IMR-90 (cell line): ENCODE measurements around the gene TOR4A. TPM values are rescaled to one million over a fixed set of nuclear protein-coding genes. Genes with fewer than 3 reads are reported as not detected.

ENCODE experiments used
- ATAC-seq: fragments of 200-7000 bp; cut with Tn5 transposase; 2 replicates; pipeline ENCODE4 v1.9.1; 2020; ENCODE audit warnings: low read depth, mild to moderate bottlenecking, moderate library complexity
- BruUV-seq: library from RNA; stranded (reverse); fragments of 400-500 nt; replicated peaks from 2 replicates; lab custom pipeline; 2021; lab: Mats Ljungman, UMichigan
- CTCF ChIA-PET: fragments of 300-600 bp; formaldehyde crosslinking; extraction: SDS; loops from one replicate; lab custom pipeline; 2021; ENCODE audit warnings: antibody characterized with exemption; lab: Yijun Ruan, JAX
- POLR2A ChIA-PET: fragments of 300-600 bp; sonication (Branson Sonifier 250); formaldehyde crosslinking; loops from one replicate; lab custom pipeline; 2022; ENCODE audit warnings: antibody characterized with exemption; ENCODE audit not compliant: unreplicated experiment; lab: Charles Lee
- DNase-seq: peaks from one replicate; pipeline ENCODE4 v3.0.0; 2013
- H2AFZ ChIP-seq: replicated peaks from 2 replicates; pipeline ENCODE3; 2013; ENCODE audit warnings: low read length, mild to moderate bottlenecking; ENCODE audit not compliant: poor library complexity
- H2AK5ac ChIP-seq: 2 replicates; pipeline ENCODE4 v1.6.1; 2013; ENCODE audit warnings: low read depth, low read length, inconsistent platforms
- H2AK9ac ChIP-seq: replicated peaks from 2 replicates; pipeline ENCODE3; 2013; ENCODE audit warnings: mild to moderate bottlenecking, low read depth, low read length, moderate library complexity; ENCODE audit not compliant: poor library complexity
- H2BK120ac ChIP-seq: 2 replicates; pipeline ENCODE4 v1.6.1; 2013; ENCODE audit warnings: low read depth, low read length, inconsistent platforms
- H2BK15ac ChIP-seq: 3 replicates; pipeline ENCODE4 v1.6.1; 2013; ENCODE audit warnings: low read depth, low read length, inconsistent platforms
- H2BK20ac ChIP-seq: 2 replicates; pipeline ENCODE4 v1.6.1; 2013; ENCODE audit warnings: low read depth, mild to moderate bottlenecking, inconsistent platforms, low read length, moderate library complexity
- H2BK5ac ChIP-seq: 2 replicates; pipeline ENCODE4 v1.6.1; 2013; ENCODE audit warnings: mild to moderate bottlenecking, low read depth, low read length, inconsistent platforms; ENCODE audit not compliant: poor library complexity, severe bottlenecking
- H3K14ac ChIP-seq: replicated peaks from 2 replicates; pipeline ENCODE4 v1.6.1; 2013; ENCODE audit warnings: low read depth, low read length, inconsistent platforms
- H3K18ac ChIP-seq: 2 replicates; pipeline ENCODE4 v1.6.1; 2013; ENCODE audit warnings: low read depth, low read length, control low read depth
- H3K23ac ChIP-seq: 2 replicates; pipeline ENCODE4 v1.6.1; 2013; ENCODE audit warnings: low read depth, low read length, inconsistent platforms
- H3K27ac ChIP-seq: 2 replicates; pipeline ENCODE4 v1.5.1; 2013; ENCODE audit warnings: mild to moderate bottlenecking, control low read depth, low read length; ENCODE audit not compliant: insufficient read depth
- H3K27me3 ChIP-seq: 2 replicates; pipeline ENCODE4 v1.6.1; 2013; ENCODE audit warnings: low read length; ENCODE audit not compliant: control insufficient read depth, insufficient read depth
- H3K36me3 ChIP-seq: 2 replicates; pipeline ENCODE4 v1.6.1; 2013; ENCODE audit warnings: low read length, mixed read lengths; ENCODE audit not compliant: control insufficient read depth, insufficient read depth
- H3K4ac ChIP-seq: 2 replicates; pipeline ENCODE4 v1.6.1; 2013; ENCODE audit warnings: low read depth, low read length, inconsistent platforms
- H3K4me1 ChIP-seq: 2 replicates; pipeline ENCODE4 v1.6.1; 2013; ENCODE audit warnings: low read length, mixed read lengths; ENCODE audit not compliant: control insufficient read depth, insufficient read depth
- H3K4me2 ChIP-seq: 2 replicates; pipeline ENCODE4 v1.6.1; 2013; ENCODE audit warnings: low read depth, mild to moderate bottlenecking, control low read depth, low read length, moderate library complexity
- H3K4me3 ChIP-seq: 2 replicates; pipeline ENCODE4 v1.5.1; 2013; ENCODE audit warnings: low read depth, mild to moderate bottlenecking, control low read depth, low read length, moderate library complexity; ENCODE audit not compliant: insufficient read depth
- H3K56ac ChIP-seq: 2 replicates; pipeline ENCODE4 v1.6.1; 2013; ENCODE audit warnings: low read length, inconsistent platforms; ENCODE audit not compliant: insufficient read depth; ENCODE audit errors: extremely low read depth
- H3K79me1 ChIP-seq, 2 experiments: 2 replicates each; pipeline ENCODE4 v1.6.1; 2013; ENCODE audit warnings: low read length in 2 of 2, inconsistent platforms in 1 of 2, low read depth in 1 of 2
- H3K9ac ChIP-seq: 2 replicates; pipeline ENCODE4 v1.6.1; 2013; ENCODE audit warnings: low read depth, low read length, control low read depth
- H3K9me1 ChIP-seq: 2 replicates; pipeline ENCODE4 v1.6.1; 2013; ENCODE audit warnings: low read length, inconsistent platforms; ENCODE audit not compliant: insufficient read depth
- H3K9me3 ChIP-seq: 2 replicates; pipeline ENCODE4 v1.6.1; 2013; ENCODE audit warnings: low read length; ENCODE audit not compliant: control insufficient read depth, insufficient read depth
- H4K20me1 ChIP-seq: 2 replicates; pipeline ENCODE4 v1.6.1; 2013; ENCODE audit warnings: low read length, inconsistent platforms; ENCODE audit not compliant: insufficient read depth
- H4K5ac ChIP-seq: 2 replicates; pipeline ENCODE4 v1.6.1; 2013; ENCODE audit warnings: mild to moderate bottlenecking, low read depth, low read length, control low read depth
- H4K8ac ChIP-seq, 2 experiments: 2 replicates each; pipeline ENCODE4 v1.6.1; 2013; ENCODE audit warnings: low read depth in 2 of 2, low read length in 2 of 2, control low read depth in 1 of 2, inconsistent platforms in 1 of 2
- H4K91ac ChIP-seq: 2 replicates; pipeline ENCODE4 v1.6.1; 2013; ENCODE audit warnings: low read depth, low read length, inconsistent platforms; ENCODE audit not compliant: insufficient read depth
- CHD1 ChIP-seq: IDR thresholded peaks from 2 replicates; pipeline ENCODE4 v1.6.1; 2012; ENCODE audit warnings: low read depth, low read length, improper control_type of control experiment
- CTCF ChIP-seq: conservative IDR thresholded peaks from 2 replicates; pipeline ENCODE4 v1.5.1; 2012; ENCODE audit warnings: mild to moderate bottlenecking, low read depth, low read length, improper control_type of control experiment
- MAFK ChIP-seq: IDR thresholded peaks from 2 replicates; pipeline ENCODE4 v1.6.1; 2012; ENCODE audit warnings: low read depth, low read length, improper control_type of control experiment
- MAZ ChIP-seq: IDR thresholded peaks from 2 replicates; pipeline ENCODE4 v1.6.1; 2012; ENCODE audit warnings: low read depth, mild to moderate bottlenecking, low read length, improper control_type of control experiment, moderate library complexity, borderline replicate concordance
- MXI1 ChIP-seq: IDR thresholded peaks from 2 replicates; pipeline ENCODE4 v1.6.1; 2012; ENCODE audit warnings: low read depth, mild to moderate bottlenecking, low read length, moderate library complexity, borderline replicate concordance
- NFE2L2 ChIP-seq: fragments of 150-350 bp; IDR thresholded peaks from 2 replicates; pipeline ENCODE4 v1.6.1; 2016; ENCODE audit warnings: low read depth, mild to moderate bottlenecking, low read length
- POLR2A ChIP-seq: IDR thresholded peaks from 2 replicates; pipeline ENCODE4 v1.6.1; 2012; ENCODE audit warnings: mild to moderate bottlenecking, low read depth, low read length
- RAD21 ChIP-seq: IDR thresholded peaks from 2 replicates; pipeline ENCODE4 v1.6.1; 2012; ENCODE audit warnings: low read length, improper control_type of control experiment
- RCOR1 ChIP-seq: IDR thresholded peaks from 2 replicates; pipeline ENCODE4 v1.6.1; 2012; ENCODE audit warnings: mild to moderate bottlenecking, low read length, improper control_type of control experiment; ENCODE audit not compliant: insufficient replicate concordance
- WGBS, 2 experiments: methylation state at CpG; one replicate each; pipeline versions ENCODE4 v1.1.5 to v1.1.7; 2013; ENCODE audit warnings: missing lambda C conversion rate in 2 of 2; ENCODE audit not compliant: insufficient read length in 1 of 2; ENCODE audit errors: extremely low coverage in 2 of 2; 5-methylcytosine and 5-hydroxymethylcytosine counted together
- dilution Hi-C: fragments of 300-500 bp; cut with HindIII; formaldehyde crosslinking; loops from one replicate; pipeline ENCODE4 v1.14.3; 2018; ENCODE audit warnings: low sequenced_read_pairs; ENCODE audit not compliant: unreplicated experiment
- in situ Hi-C: fragments of 300-500 bp; cut with MboI; formaldehyde crosslinking; loops from 3 replicates; pipeline ENCODE4 v1.14.3; 2019; ENCODE audit warnings: low sequenced_read_pairs, inconsistent platforms, mixed read lengths
- intact Hi-C: fragments of 100-400 bp; cut with micrococcal nuclease; formaldehyde crosslinking; loops from 2 replicates; pipeline ENCODE4 v1.10.0; 2022
- polyA plus RNA-seq, 3 experiments: library from polyadenylated mRNA; depleted of rRNA; stranded (reverse); fragments of >200 nt; gene quantifications; 2 replicates each; pipeline ENCODE4 v1.2.3, GENCODE V29; 2012; ENCODE audit warnings: low replicate concordance in 1 of 3
- total RNA-seq: library from RNA; depleted of rRNA; stranded (reverse); fragments of >200 nt; gene quantifications from 2 replicates; pipeline ENCODE4 v1.2.3, GENCODE V29; 2012
- TF ChIP-seq, protein P1 (sequence below): fragments of 150-350 bp; IDR thresholded peaks from 2 replicates; pipeline ENCODE4 v1.6.1; 2016; ENCODE audit warnings: low read depth, mild to moderate bottlenecking, low read length, moderate library complexity, borderline replicate concordance

TOR4A gene
- total and polyA plus RNA-seq, 2 of the 4 experiments (the other 2 are of a cell fraction): 9.7 to 22.9 TPM

- no peak for TF ChIP-seq CTCF
Observed at GRCh38 chr9:137269231-137269772, 8.2 kb upstream of the TOR4A start (continued).

GRCh38 chr9:137270929-137271695, 6.4 kb upstream of the TOR4A start:
- H2AK9ac ChIP-seq: no peak overlapping the region
- peaks cover 48% of the 10 kb centered on the region for H3K36me3 ChIP-seq
- H2AK5ac ChIP-seq: no peak overlapping the region; the same call in 1 of the 2 replicates
- CTCF ChIA-PET: no interaction called here
- no peak overlapping the region for H3K9ac ChIP-seq
- no peak overlapping the region for H2BK15ac ChIP-seq
- H4K8ac ChIP-seq: no peak overlapping the region
- no peak overlapping the region for H2BK120ac ChIP-seq
- H3K9me1 ChIP-seq: peaks cover 14% of the 10 kb centered on the region
- ATAC-seq: no peak
- H4K20me1 ChIP-seq: peaks cover 29% of the 10 kb centered on the region
- POLR2A ChIA-PET: no interaction called here
- no peaks in the 10 kb centered on the region for H3K27me3 ChIP-seq
- intact Hi-C loops: no loop called here
- H4K91ac ChIP-seq: no peak overlapping the region
- H3K27ac ChIP-seq: no peak overlapping the region
- peaks cover 12% of the 10 kb centered on the region for H3K4me1 ChIP-seq
- no TSS peak for BruUV-seq
- dilution Hi-C loops: no loop called here
- no peaks in the 10 kb centered on the region for H3K9me3 ChIP-seq
- H3K4ac ChIP-seq: no peak overlapping the region
- in situ Hi-C loops: no loop called here
- H4K5ac ChIP-seq: no peak overlapping the region
- no peak overlapping the region for H3K4me3 ChIP-seq
- H3K4me2 ChIP-seq: no peak overlapping the region
- DNase-seq: no peak
- H3K14ac ChIP-seq: no peak overlapping the region
- no peak overlapping the region for H2AFZ ChIP-seq
- H3K23ac ChIP-seq: no peak overlapping the region
- H2BK20ac ChIP-seq: no peak overlapping the region
- no peak overlapping the region for H3K18ac ChIP-seq
- whole genome bisulfite sequencing, 2 experiments: 93% methylated on average over 25 of the region's 32 CpGs; no CpG with 5 or more reads in 1 of the 2 experiments
- no peak overlapping the region for H3K56ac ChIP-seq
- no peak overlapping the region for H2BK5ac ChIP-seq
- peaks cover 13 to 69% of the 10 kb centered on the region in 2 experiments for H3K79me1 ChIP-seq
- TF ChIP-seq CTCF (no peak), MAFK (no peak), MAZ (no peak), POLR2A (no peak), RAD21 (no peak), NFE2L2 (no peak), CHD1 (no peak), MXI1 (no peak), RCOR1 (no peak)
- TF ChIP-seq, protein P1, sequence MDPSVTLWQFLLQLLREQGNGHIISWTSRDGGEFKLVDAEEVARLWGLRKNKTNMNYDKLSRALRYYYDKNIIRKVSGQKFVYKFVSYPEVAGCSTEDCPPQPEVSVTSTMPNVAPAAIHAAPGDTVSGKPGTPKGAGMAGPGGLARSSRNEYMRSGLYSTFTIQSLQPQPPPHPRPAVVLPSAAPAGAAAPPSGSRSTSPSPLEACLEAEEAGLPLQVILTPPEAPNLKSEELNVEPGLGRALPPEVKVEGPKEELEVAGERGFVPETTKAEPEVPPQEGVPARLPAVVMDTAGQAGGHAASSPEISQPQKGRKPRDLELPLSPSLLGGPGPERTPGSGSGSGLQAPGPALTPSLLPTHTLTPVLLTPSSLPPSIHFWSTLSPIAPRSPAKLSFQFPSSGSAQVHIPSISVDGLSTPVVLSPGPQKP: no peak
